Spleen (tissue), 11 donors: Measurements from ENCODE around the gene ASPN. TPM values are rescaled to one million over a fixed set of nuclear protein-coding genes. Genes with fewer than 3 reads are reported as not detected.

Experiments
- DNase-seq: peaks from one replicate; pipeline ENCODE4 v3.0.0-alpha.2; 2020
- H3K27ac ChIP-seq, 8 donors: fragments of 200-600 bp; sonication (generic) in 7 of 8; 1 replicate in 4 of 8; 2 replicates in 4 of 8; pipeline versions ENCODE4 v1.5.0 to v1.8.0; 2016 to 2021; ENCODE audit warnings: inconsistent platforms in 4 of 8, mild to moderate bottlenecking in 4 of 8, moderate library complexity in 1 of 8
- H3K27me3 ChIP-seq, 7 donors: fragments of 200-600 bp; sonication (generic) in 6 of 7; replicated peaks in 1 of 7; 1 replicate in 4 of 7; 2 replicates in 3 of 7; pipeline versions ENCODE4 v1.5.0 to v1.8.0; 2016 to 2021; ENCODE audit warnings: inconsistent platforms in 3 of 7, mild to moderate bottlenecking in 1 of 7
- H3K36me3 ChIP-seq, 6 donors: fragments of 200-600 bp; sonication (generic) in 5 of 6; 1 replicate in 4 of 6; 2 replicates in 2 of 6; pipeline versions ENCODE4 v1.5.0 to v1.8.0; 2016 to 2021; ENCODE audit warnings: inconsistent platforms in 2 of 6
- H3K4me1 ChIP-seq, 6 donors: fragments of 200-600 bp; sonication (generic) in 5 of 6; 1 replicate in 3 of 6; 2 replicates in 3 of 6; pipeline versions ENCODE4 v1.5.0 to v1.8.0; 2016 to 2021; ENCODE audit warnings: inconsistent platforms in 3 of 6
- H3K4me3 ChIP-seq, 8 donors: fragments of 200-600 bp; sonication (generic) in 7 of 8; 1 replicate in 4 of 8; 2 replicates in 4 of 8; pipeline versions ENCODE4 v1.5.0 to v1.8.0; 2016 to 2021; ENCODE audit warnings: inconsistent platforms in 4 of 8, mild to moderate bottlenecking in 4 of 8, moderate library complexity in 2 of 8
- H3K9me3 ChIP-seq, 8 donors: fragments of 200-600 bp; sonication (generic) in 7 of 8; 1 replicate in 4 of 8; 2 replicates in 4 of 8; pipeline versions ENCODE4 v1.5.0 to v1.8.0; 2016 to 2021; ENCODE audit warnings: inconsistent platforms in 4 of 8
- CTCF ChIP-seq, 11 experiments: fragments of 200-600 bp in 7 of 11; fragments of 450-650 bp in 4 of 11; sonication (generic) in 4 of 11; IDR thresholded peaks in 8 of 11; conservative IDR thresholded peaks in 3 of 11; 1 replicate in 7 of 11; 2 replicates in 4 of 11; pipeline versions ENCODE4 v1.4.0 to v1.8.0; 2016 to 2021; ENCODE audit warnings: antibody characterized with exemption in 11 of 11, inconsistent platforms in 4 of 11, mild to moderate bottlenecking in 1 of 11
- POLR2A ChIP-seq, 3 donors: fragments of 450-650 bp; IDR thresholded peaks; one replicate each; pipeline ENCODE4 v1.5.1; 2017; ENCODE audit warnings: antibody characterized with exemption in 3 of 3, mild to moderate bottlenecking in 1 of 3
- POLR2AphosphoS5 ChIP-seq, 3 donors: sonication (generic); formaldehyde crosslinking; IDR thresholded peaks; one replicate each; pipeline ENCODE4 v1.5.1; 2017; ENCODE audit warnings: antibody characterized with exemption in 3 of 3
- WGBS, 5 donors: extraction: QIAGEN DNeasy Blood & Tissue Kit in 3 of 5; methylation state at CpG; one replicate each; pipeline versions ENCODE4 v1.1.5 to v1.1.7; 2013 to 2018; 5-methylcytosine and 5-hydroxymethylcytosine counted together
- intact Hi-C: fragments of 100-400 bp; cut with DNase I; formaldehyde crosslinking; loops from one replicate; pipeline ENCODE4 v1.15.0; 2023; ENCODE audit warnings: low total_unique reads
- polyA plus RNA-seq, 3 donors: library from polyadenylated mRNA; stranded (reverse); fragments of 200-250 nt; gene quantifications; one replicate each; pipeline ENCODE4 v1.2.1, GENCODE V29; 2013
- total RNA-seq, 7 donors: library from RNA; depleted of rRNA in 3 of 7; stranded (reverse); fragments of >200 nt in 3 of 7; fragmentation: NEBNext Ultra II Directional in 4 of 7; extraction: Animal tissue kit (Norgen Biotek cat#: 25700) in 4 of 7; gene quantifications; one replicate each; pipeline versions ENCODE4 v1.1.0 to v1.2.1, GENCODE V29; 2016 to 2021
- donor health status: healthy with polysubstance abuse.
- donor health status: DM: no; HTN: no; CAD: no; lungs with moderate emphysema.
- donor health status: DM: no; HTN: no; CAD: no.
- donor health status: Bipolar disorder and iron deficiency.
- donor health status: healthy.
- donor health status: DM: no; HTN: no; CAD: no.
- donor health status: DM: yes; HTN: yes; CAD: no.

ASPN gene
- total and polyA plus RNA-seq, 10 donors, result 0.32 to 2.0 (median 0.93) TPM; not detected in 1

- H3K4me1 ChIP-seq, result no peaks in the 10 kb centered on the region
- intact Hi-C loops, result no loop called here
- DNase-seq, result no peak
- H3K27me3 ChIP-seq, result no peaks in the 10 kb centered on the region
- H3K4me3 ChIP-seq, result no peak overlapping the region
- TF ChIP-seq POLR2A (IDR thresholded peaks at IDR 0.05) (no peak), CTCF (IDR thresholded peaks at IDR 0.05 in 8 of 11, conservative IDR thresholded peaks at IDR 0.05 in 3 of 11) (no peak), POLR2AphosphoS5 (IDR thresholded peaks at IDR 0.05) (no peak)
- H3K36me3 ChIP-seq, result no peaks in the 10 kb centered on the region
- no peak overlapping the region for H3K27ac ChIP-seq
- H3K9me3 ChIP-seq, result no peaks in the 10 kb centered on the region
Measured at GRCh38 chr9:92479346-92479745, 3.0 kb downstream of the ASPN start.

GRCh38 chr9:92478783-92479182, 3.5 kb downstream of the ASPN start:
- Histone ChIP-seq H3K36me3 (no peaks in the 10 kb centered on the region), H3K27me3 (no peaks in the 10 kb centered on the region), H3K27ac (no peak overlapping the region), H3K4me1 (no peaks in the 10 kb centered on the region), H3K9me3 (no peaks in the 10 kb centered on the region), H3K4me3 (no peak overlapping the region)
- intact Hi-C loops, result no loop called here
- DNase-seq, result no peak
- WGBS, 5 donors, result 88 to 95% (median 93%) methylated on average over 7 of the region's 7 CpGs
- no peak for TF ChIP-seq POLR2A (IDR thresholded peaks at IDR 0.05)
- no peak for TF ChIP-seq POLR2AphosphoS5 (IDR thresholded peaks at IDR 0.05)
- TF ChIP-seq CTCF (IDR thresholded peaks at IDR 0.05 in 8 of 11, conservative IDR thresholded peaks at IDR 0.05 in 3 of 11), result no peak

GRCh38 chr9:92476962-92477361, 5.3 kb downstream of the ASPN start:
- TF ChIP-seq CTCF (IDR thresholded peaks at IDR 0.05 in 8 of 11, conservative IDR thresholded peaks at IDR 0.05 in 3 of 11) (no peak), POLR2A (IDR thresholded peaks at IDR 0.05) (no peak), POLR2AphosphoS5 (IDR thresholded peaks at IDR 0.05) (no peak)
- H3K27me3 ChIP-seq, result no peaks in the 10 kb centered on the region
- intact Hi-C loops, result no loop called here
- H3K4me1 ChIP-seq, result no peaks in the 10 kb centered on the region
- no peak for DNase-seq
- H3K4me3 ChIP-seq, result no peak overlapping the region
- no peaks in the 10 kb centered on the region for H3K9me3 ChIP-seq
- H3K27ac ChIP-seq, result no peak overlapping the region
- no peaks in the 10 kb centered on the region for H3K36me3 ChIP-seq
- 75 to 100% (median 87%) methylated on average over 1 of the region's 1 CpG for WGBS, 5 donors

GRCh38 chr9:92474587-92474986, 7.7 kb downstream of the ASPN start:
- DNase-seq, result no peak
- no peaks in the 10 kb centered on the region for H3K27me3 ChIP-seq
- TF ChIP-seq CTCF (IDR thresholded peaks at IDR 0.05 in 8 of 11, conservative IDR thresholded peaks at IDR 0.05 in 3 of 11), result no peak
- no peak overlapping the region for H3K4me3 ChIP-seq
- no peaks in the 10 kb centered on the region for H3K9me3 ChIP-seq
- no peak overlapping the region for H3K27ac ChIP-seq
- intact Hi-C loops, result no loop called here
- WGBS, 5 donors, result 93 to 98% (median 96%) methylated on average over 3 of the region's 3 CpGs
- H3K36me3 ChIP-seq, result no peaks in the 10 kb centered on the region
- H3K4me1 ChIP-seq, result no peaks in the 10 kb centered on the region
